ENCODE results near the gene TRAPPC14. TPM values are rescaled to one million over a fixed set of nuclear protein-coding genes. Genes with fewer than 3 reads are reported as not detected.

The TRAPPC14 gene
- total and polyA plus RNA-seq, 8 donors = 10.7 to 33.3 (median 20.3) TPM

- no peak overlapping the region for H3K27ac ChIP-seq
- DNase-seq = peak in 1 of 2 donors; percentile 69
Measured at GRCh38 chr7:100163006-100163531, 4.5 kb upstream of the TRAPPC14 start.

GRCh38 chr7:100160067-100160466 is 1.5 kb upstream of the TRAPPC14 start:
- H3K27ac ChIP-seq = no peak overlapping the region
- WGBS, 5 donors = 83 to 93% (median 91%) methylated on average over 16 to 18 of the region's 18 CpGs
- H3K9me3 ChIP-seq = no peaks in the 10 kb centered on the region
- peaks cover 16 to 22% (median 19%) of the 10 kb centered on the region in 4 donors for H3K36me3 ChIP-seq
- TF ChIP-seq EP300 (IDR thresholded peaks at IDR 0.05) = no peak
- no peak for TF ChIP-seq POLR2AphosphoS5 (IDR thresholded peaks at IDR 0.05)
- TF ChIP-seq CTCF (IDR thresholded peaks at IDR 0.05) = no peak
- TF ChIP-seq POLR2A (IDR thresholded peaks at IDR 0.05) = no peak
- no peak for DNase-seq
- H3K4me3 ChIP-seq = no peak overlapping the region
- H3K4me1 ChIP-seq = peaks cover 12 to 38% (median 34%) of the 10 kb centered on the region in 4 donors
- intact Hi-C loops (cut with DNase I; ENCODE audit: low total_unique reads) = no loop called here
- H3K27me3 ChIP-seq = peaks cover 0 to under 1% (median 0%) of the 10 kb centered on the region in 3 donors

More at GRCh38 chr7:100163006-100163531, 4.5 kb upstream of the TRAPPC14 start:
- no peak overlapping the region for H3K4me3 ChIP-seq
- 37 to 59% (median 46%) methylated on average over 6 of the region's 6 CpGs for WGBS, 5 donors
- peaks cover 0 to 29% (median 0%) of the 10 kb centered on the region in 3 donors for H3K27me3 ChIP-seq
- no peaks in the 10 kb centered on the region for H3K36me3 ChIP-seq
- intact Hi-C loops (cut with DNase I; ENCODE audit: low total_unique reads) = no loop called here
- H3K4me1 ChIP-seq = peaks cover 7 to 23% (median 18%) of the 10 kb centered on the region in 4 donors
- TF ChIP-seq POLR2AphosphoS5 (IDR thresholded peaks at IDR 0.05) (no peak), CTCF (IDR thresholded peaks at IDR 0.05) (no peak), EP300 (IDR thresholded peaks at IDR 0.05) (no peak), POLR2A (IDR thresholded peaks at IDR 0.05) (no peak)
- no peaks in the 10 kb centered on the region for H3K9me3 ChIP-seq

GRCh38 chr7:100159099-100159623 is 638 bp upstream of the TRAPPC14 start:
- Histone ChIP-seq H3K4me1 (peaks cover 12 to 48% (median 43%) of the 10 kb centered on the region in 4 donors), H3K27ac (peak overlapping the region; percentile 83 to 93 (median 90)), H3K27me3 (no peaks in the 10 kb centered on the region), H3K9me3 (no peaks in the 10 kb centered on the region), H3K36me3 (peaks cover 20 to 31% (median 28%) of the 10 kb centered on the region in 4 donors), H3K4me3 (peak overlapping the region; percentile 81 to 99 (median 91))
- no peak for DNase-seq
- TF ChIP-seq EP300 (IDR thresholded peaks at IDR 0.05) (no peak), CTCF (IDR thresholded peaks at IDR 0.05) (no peak), POLR2A (IDR thresholded peaks at IDR 0.05) (no peak), POLR2AphosphoS5 (IDR thresholded peaks at IDR 0.05) (no peak)
- WGBS, 5 donors = 62 to 73% (median 69%) methylated on average over 7 of the region's 7 CpGs
- intact Hi-C loops (cut with DNase I; ENCODE audit: low total_unique reads) = no loop called here

GRCh38 chr7:100157334-100158228 is 942 bp downstream of the TRAPPC14 start:
- Histone ChIP-seq H3K4me1 (peaks cover 12 to 60% (median 50%) of the 10 kb centered on the region in 4 donors), H3K27me3 (no peaks in the 10 kb centered on the region), H3K9me3 (no peaks in the 10 kb centered on the region), H3K36me3 (peaks cover 31 to 47% (median 43%) of the 10 kb centered on the region in 4 donors), H3K27ac (peak overlapping the region; percentile 83 to 93 (median 90)), H3K4me3 (peak overlapping the region; percentile 81 to 99 (median 91))
- peak in 1 of 2 donors; percentile 72 for DNase-seq
- WGBS, 5 donors = 12 to 23% (median 15%) methylated on average over 23 to 32 of the region's 32 CpGs
- intact Hi-C loops (cut with DNase I; ENCODE audit: low total_unique reads) = no loop called here
- TF ChIP-seq CTCF (IDR thresholded peaks at IDR 0.05) = peak in 1 of 7 experiments; percentile 18
- TF ChIP-seq POLR2AphosphoS5 (IDR thresholded peaks at IDR 0.05) = no peak

All from stomach (tissue), 9 donors.